Prostate gland (tissue), 2 donors: ENCODE results near the gene DBH. TPM values are rescaled to one million over a fixed set of nuclear protein-coding genes. Genes with fewer than 3 reads are reported as not detected.

Experiments
- DNase-seq: peaks from one replicate; pipeline ENCODE4 v3.0.0-alpha.2; 2019; ENCODE audit warnings: low spot score
- H3K27ac ChIP-seq, 2 donors: fragments of 200-600 bp; sonication (generic); 2 replicates each; pipeline ENCODE4 v1.5.1; 2017 to 2019
- H3K27me3 ChIP-seq: fragments of 200-600 bp; sonication (generic); replicated peaks from 2 replicates; pipeline ENCODE4 v1.5.1; 2019; ENCODE audit not compliant: insufficient read depth
- H3K36me3 ChIP-seq, 2 donors: fragments of 200-600 bp; sonication (generic); 1 replicate in 1 of 2; 2 replicates in 1 of 2; pipeline versions ENCODE4 v1.5.1 to v1.8.1; 2017 to 2019
- H3K4me1 ChIP-seq: fragments of 200-600 bp; sonication (generic); replicated peaks from 2 replicates; pipeline ENCODE4 v1.5.1; 2019
- H3K4me3 ChIP-seq, 2 donors: fragments of 200-600 bp; sonication (generic); 2 replicates each; pipeline ENCODE4 v1.5.1; 2017 to 2019
- H3K9me3 ChIP-seq: fragments of 200-600 bp; sonication (generic); 2 replicates; pipeline ENCODE4 v1.5.1; 2017
- CTCF ChIP-seq, 4 experiments: fragments of 200-600 bp in 2 of 4; fragments of 450-650 bp in 2 of 4; sonication (generic) in 2 of 4; IDR thresholded peaks; 1 replicate in 3 of 4; 2 replicates in 1 of 4; pipeline ENCODE4 v1.5.1; 2016 to 2019; ENCODE audit warnings: antibody characterized with exemption in 4 of 4, mild to moderate bottlenecking in 2 of 4, moderate library complexity in 2 of 4
- POLR2A ChIP-seq: fragments of 450-650 bp; IDR thresholded peaks from one replicate; pipeline ENCODE4 v1.6.1; 2016; ENCODE audit warnings: antibody characterized with exemption, mild to moderate bottlenecking
- POLR2AphosphoS5 ChIP-seq: sonication (generic); formaldehyde crosslinking; IDR thresholded peaks from one replicate; pipeline ENCODE4 v1.6.1; 2017; ENCODE audit warnings: antibody characterized with exemption
- WGBS: methylation state at CpG from one replicate; pipeline ENCODE4 v1.1.5; 2018; 5-methylcytosine and 5-hydroxymethylcytosine counted together
- intact Hi-C: fragments of 100-400 bp; cut with DNase I; formaldehyde crosslinking; loops from one replicate; pipeline ENCODE4 v1.14.2; 2022
- total RNA-seq, 2 donors: library from RNA; depleted of rRNA; stranded (reverse); fragments of >200 nt; gene quantifications; one replicate each; pipeline ENCODE4 v1.1.0, GENCODE V29; 2016

Gene DBH
- total RNA-seq, 2 donors from 2014 or later = not detected

DNA sequence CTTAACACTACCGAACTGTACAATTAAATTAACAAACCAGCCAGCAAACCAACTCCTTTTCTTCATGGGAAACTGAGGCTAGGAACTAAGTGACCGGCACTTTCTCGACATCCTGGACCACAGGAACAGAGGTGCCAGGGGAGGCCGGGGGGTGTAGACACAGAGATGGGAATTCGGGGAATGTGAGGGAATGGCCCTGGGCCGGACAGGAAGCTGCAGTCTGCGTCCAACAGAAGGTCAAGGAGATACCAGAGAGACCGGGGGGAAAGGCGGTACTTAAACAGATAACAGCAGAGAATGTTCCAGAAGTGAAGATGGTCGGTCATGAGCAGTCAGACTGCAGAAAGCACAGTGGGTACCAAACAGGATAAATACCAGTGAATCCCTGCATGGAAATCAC, 40.3 kb downstream of the DBH start:
- DNase-seq = no peak
- H3K4me3 ChIP-seq = no peak overlapping the region
- no peaks in the 10 kb centered on the region for H3K36me3 ChIP-seq
- no peak overlapping the region for H3K27ac ChIP-seq
- TF ChIP-seq CTCF (IDR thresholded peaks at IDR 0.05) (no peak), POLR2A (no peak), POLR2AphosphoS5 (no peak)
- intact Hi-C loops = no loop called here
- H3K9me3 ChIP-seq = no peaks in the 10 kb centered on the region
- WGBS = 88% methylated on average over 10 of the region's 10 CpGs
- H3K27me3 ChIP-seq = no peaks in the 10 kb centered on the region
- no peaks in the 10 kb centered on the region for H3K4me1 ChIP-seq

- H3K27ac ChIP-seq = no peak overlapping the region
- TF ChIP-seq POLR2AphosphoS5 (no peak), CTCF (IDR thresholded peaks at IDR 0.05) (no peak)
- no peaks in the 10 kb centered on the region for H3K9me3 ChIP-seq
- intact Hi-C loops = no loop called here
- no peaks in the 10 kb centered on the region for H3K4me1 ChIP-seq
- H3K4me3 ChIP-seq = no peak overlapping the region
- WGBS = 96% methylated on average over 17 of the region's 17 CpGs
- H3K36me3 ChIP-seq = no peaks in the 10 kb centered on the region
- no peaks in the 10 kb centered on the region for H3K27me3 ChIP-seq
- no peak for DNase-seq
Measured at GRCh38 chr9:133677126-133678010, 41.2 kb downstream of the DBH start.

DNA sequence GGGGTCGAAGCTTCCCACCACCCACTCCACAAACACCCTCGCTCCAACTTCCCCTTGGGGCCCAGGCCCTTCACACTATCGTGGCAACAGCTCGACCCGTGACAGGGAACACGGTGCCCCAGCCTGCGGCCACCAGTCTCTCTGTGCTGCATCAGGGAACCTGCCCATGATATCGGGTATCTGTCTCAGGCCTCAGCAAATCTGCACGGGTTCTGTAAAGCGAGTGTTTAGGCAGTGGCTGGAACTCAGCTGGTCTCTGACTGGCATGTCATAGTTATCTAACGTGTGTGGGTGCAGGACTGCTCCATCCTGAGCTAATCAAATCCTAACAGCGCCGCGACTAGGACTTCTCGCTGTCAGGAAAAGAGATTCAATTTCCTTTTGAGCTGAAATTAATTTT, 42.9 kb downstream of the DBH start:
- no peak for DNase-seq
- H3K36me3 ChIP-seq = no peaks in the 10 kb centered on the region
- no peaks in the 10 kb centered on the region for H3K9me3 ChIP-seq
- no peaks in the 10 kb centered on the region for H3K27me3 ChIP-seq
- TF ChIP-seq POLR2AphosphoS5 (no peak), CTCF (IDR thresholded peaks at IDR 0.05) (no peak), POLR2A (no peak)
- no peaks in the 10 kb centered on the region for H3K4me1 ChIP-seq
- intact Hi-C loops = no loop called here
- WGBS = 72% methylated on average over 15 of the region's 15 CpGs
- H3K27ac ChIP-seq = no peak overlapping the region
- no peak overlapping the region for H3K4me3 ChIP-seq

- intact Hi-C loops = no loop called here
- Histone ChIP-seq H3K4me1 (no peaks in the 10 kb centered on the region), H3K27ac (no peak overlapping the region), H3K36me3 (no peaks in the 10 kb centered on the region), H3K9me3 (no peaks in the 10 kb centered on the region), H3K27me3 (no peaks in the 10 kb centered on the region), H3K4me3 (no peak overlapping the region)
- no peak for TF ChIP-seq POLR2A
- no peak for TF ChIP-seq POLR2AphosphoS5
- TF ChIP-seq CTCF (IDR thresholded peaks at IDR 0.05) = no peak
- no peak for DNase-seq
- 62% methylated on average over 30 of the region's 35 CpGs for WGBS
Measured at GRCh38 chr9:133679466-133680061, 43.4 kb downstream of the DBH start.
